CD14-positive monocyte (primary cell): ENCODE data around the gene SCYGR2. TPM values are rescaled to one million over a fixed set of nuclear protein-coding genes. Genes with fewer than 3 reads are reported as not detected.

Source experiments
- DNase-seq, 3 donors: peaks; one replicate each; pipeline ENCODE4 v3.0.0-alpha.2; 2011 to 2022
- H2AFZ ChIP-seq: 2 replicates; pipeline ENCODE4 v1.6.0; 2012; ENCODE audit warnings: mild to moderate bottlenecking, low read depth, low read length, inconsistent platforms; ENCODE audit not compliant: insufficient read depth, poor library complexity, severe bottlenecking
- H3K27ac ChIP-seq, 2 donors: 1 replicate in 1 of 2; 2 replicates in 1 of 2; pipeline ENCODE4 v1.5.1; 2012 to 2013; ENCODE audit warnings: low read length in 2 of 2, control low read depth in 1 of 2, inconsistent platforms in 1 of 2, low read depth in 1 of 2, mild to moderate bottlenecking in 1 of 2
- H3K27me3 ChIP-seq, 2 donors: one replicate each; pipeline versions ENCODE4 v1.6.0 to v1.6.1; 2011 to 2013; ENCODE audit warnings: low read length in 2 of 2; ENCODE audit not compliant: control insufficient read depth in 2 of 2, insufficient read depth in 2 of 2
- H3K36me3 ChIP-seq, 2 donors: replicated peaks in 1 of 2; 1 replicate in 1 of 2; 2 replicates in 1 of 2; pipeline versions ENCODE4 v1.5.1 to v1.6.1; 2012 to 2013; ENCODE audit warnings: low read length in 2 of 2, control low read depth in 1 of 2, inconsistent platforms in 1 of 2, mild to moderate bottlenecking in 1 of 2; ENCODE audit not compliant: insufficient read depth in 2 of 2, control insufficient read depth in 1 of 2
- H3K4me1 ChIP-seq, 2 donors: 1 replicate in 1 of 2; 2 replicates in 1 of 2; pipeline versions ENCODE4 v1.5.1 to v1.6.1; 2012 to 2013; ENCODE audit warnings: low read length in 2 of 2, control low read depth in 1 of 2, inconsistent platforms in 1 of 2, mild to moderate bottlenecking in 1 of 2, moderate library complexity in 1 of 2; ENCODE audit not compliant: insufficient read depth in 2 of 2, control insufficient read depth in 1 of 2
- H3K4me2 ChIP-seq: replicated peaks from 2 replicates; pipeline ENCODE3; 2012; ENCODE audit warnings: low read length, moderate library complexity, mild to moderate bottlenecking; ENCODE audit not compliant: poor library complexity, severe bottlenecking; ENCODE audit errors: extremely low read depth
- H3K4me3 ChIP-seq, 3 experiments: fragments of 200-600 bp in 1 of 3; sonication (generic) in 1 of 3; replicated peaks in 1 of 3; 1 replicate in 2 of 3; 2 replicates in 1 of 3; pipeline ENCODE4 v1.5.1; 2011 to 2013; ENCODE audit warnings: low read length in 3 of 3, mild to moderate bottlenecking in 3 of 3, control low read depth in 2 of 3, low read depth in 2 of 3, inconsistent platforms in 1 of 3, moderate library complexity in 1 of 3
- H3K79me2 ChIP-seq: 2 replicates; pipeline ENCODE4 v1.6.0; 2012; ENCODE audit warnings: mild to moderate bottlenecking, control low read depth, inconsistent platforms, low read length, moderate library complexity; ENCODE audit not compliant: insufficient read depth
- H3K9ac ChIP-seq: 2 replicates; pipeline ENCODE4 v1.6.0; 2017; ENCODE audit warnings: low read length, mild to moderate bottlenecking; ENCODE audit not compliant: insufficient read depth, poor library complexity, severe bottlenecking
- H3K9me3 ChIP-seq, 2 donors: replicated peaks in 1 of 2; 1 replicate in 1 of 2; 2 replicates in 1 of 2; pipeline versions ENCODE4 v1.5.1 to v1.6.1; 2012 to 2013; ENCODE audit warnings: low read length in 2 of 2, control low read depth in 1 of 2; ENCODE audit not compliant: control insufficient read depth in 1 of 2, insufficient read depth in 1 of 2
- H4K20me1 ChIP-seq: 2 replicates; pipeline ENCODE4 v1.6.0; 2012; ENCODE audit warnings: mild to moderate bottlenecking, low read length, control low read depth, moderate library complexity; ENCODE audit not compliant: insufficient read depth
- H3K27ac Mint-ChIP-seq, 7 donors: one replicate each; pipeline ENCODE4 v1.8.0; 2020; ENCODE audit warnings: mild to moderate bottlenecking in 7 of 7, mixed read lengths in 7 of 7, moderate library complexity in 6 of 7, inconsistent platforms in 2 of 7
- H3K27me3 Mint-ChIP-seq, 3 donors: one replicate each; pipeline ENCODE4 v1.8.0; 2021 to 2022; ENCODE audit warnings: low read depth in 3 of 3, mild to moderate bottlenecking in 3 of 3, mixed read lengths in 3 of 3, moderate library complexity in 3 of 3, inconsistent platforms in 1 of 3
- H3K36me3 Mint-ChIP-seq, 2 donors: one replicate each; pipeline ENCODE4 v1.8.0; 2020; ENCODE audit warnings: mixed read lengths in 2 of 2, inconsistent platforms in 1 of 2, mild to moderate bottlenecking in 1 of 2
- H3K4me1 Mint-ChIP-seq: one replicate; pipeline ENCODE4 v1.8.0; 2020; ENCODE audit warnings: mild to moderate bottlenecking, mixed read lengths
- H3K4me3 Mint-ChIP-seq, 2 donors: one replicate each; pipeline ENCODE4 v1.8.0; 2020; ENCODE audit warnings: mild to moderate bottlenecking in 2 of 2, mixed read lengths in 2 of 2, moderate library complexity in 1 of 2
- H3K9me3 Mint-ChIP-seq, 7 donors: one replicate each; pipeline ENCODE4 v1.8.0; 2020 to 2022; ENCODE audit warnings: mixed read lengths in 7 of 7, mild to moderate bottlenecking in 6 of 7, moderate library complexity in 6 of 7, inconsistent platforms in 2 of 7
- WGBS: methylation state at CpG from one replicate; pipeline ENCODE4 v1.1.5; 2013; ENCODE audit warnings: missing lambda C conversion rate; ENCODE audit not compliant: insufficient coverage; 5-methylcytosine and 5-hydroxymethylcytosine counted together
- intact Hi-C, 2 donors: fragments of 100-400 bp; cut with micrococcal nuclease; formaldehyde crosslinking; loops; one replicate each; pipeline versions ENCODE4 v1.15.0 to v1.15.1; 2023
- polyA plus RNA-seq, 3 donors: library from polyadenylated mRNA; depleted of rRNA in 1 of 3; unstranded in 2 of 3; stranded (reverse) in 1 of 3; fragments of 300-500 nt in 2 of 3; fragments of >200 nt in 1 of 3; fragmentation: Illumina TruSeq in 2 of 3; gene quantifications; 1 replicate in 2 of 3; 2 replicates in 1 of 3; pipeline ENCODE4 v1.2.3, GENCODE V29; 2012 to 2021
- TF ChIP-seq, protein P1 (sequence below): fragments of 200-600 bp; IDR thresholded peaks from one replicate; pipeline ENCODE4 v1.8.0; 2022; ENCODE audit warnings: antibody characterized with exemption, mild to moderate bottlenecking

The SCYGR2 gene
- polyA plus RNA-seq, 3 donors, result not detected

DNA sequence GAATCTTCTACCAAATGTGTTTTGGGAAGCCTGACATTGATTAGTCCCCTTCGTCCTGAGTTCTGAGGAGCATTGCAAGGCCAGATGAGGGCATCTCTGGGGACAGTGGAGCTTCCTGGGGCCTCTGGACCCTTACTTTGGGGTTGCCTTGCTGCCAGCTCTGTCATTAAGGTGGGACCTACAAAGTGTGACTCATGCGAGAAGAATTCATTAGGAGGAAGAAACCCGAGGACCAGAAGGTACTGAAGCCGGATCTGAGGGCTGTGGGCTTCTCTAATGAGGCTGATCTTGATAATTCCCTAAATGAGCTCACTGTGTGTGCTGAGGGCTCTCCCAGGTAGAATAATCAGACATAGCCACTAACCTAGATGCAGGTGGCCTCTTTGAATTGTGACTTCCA lies 695 bp upstream of the SCYGR2 start:
- TF ChIP-seq, protein P1, sequence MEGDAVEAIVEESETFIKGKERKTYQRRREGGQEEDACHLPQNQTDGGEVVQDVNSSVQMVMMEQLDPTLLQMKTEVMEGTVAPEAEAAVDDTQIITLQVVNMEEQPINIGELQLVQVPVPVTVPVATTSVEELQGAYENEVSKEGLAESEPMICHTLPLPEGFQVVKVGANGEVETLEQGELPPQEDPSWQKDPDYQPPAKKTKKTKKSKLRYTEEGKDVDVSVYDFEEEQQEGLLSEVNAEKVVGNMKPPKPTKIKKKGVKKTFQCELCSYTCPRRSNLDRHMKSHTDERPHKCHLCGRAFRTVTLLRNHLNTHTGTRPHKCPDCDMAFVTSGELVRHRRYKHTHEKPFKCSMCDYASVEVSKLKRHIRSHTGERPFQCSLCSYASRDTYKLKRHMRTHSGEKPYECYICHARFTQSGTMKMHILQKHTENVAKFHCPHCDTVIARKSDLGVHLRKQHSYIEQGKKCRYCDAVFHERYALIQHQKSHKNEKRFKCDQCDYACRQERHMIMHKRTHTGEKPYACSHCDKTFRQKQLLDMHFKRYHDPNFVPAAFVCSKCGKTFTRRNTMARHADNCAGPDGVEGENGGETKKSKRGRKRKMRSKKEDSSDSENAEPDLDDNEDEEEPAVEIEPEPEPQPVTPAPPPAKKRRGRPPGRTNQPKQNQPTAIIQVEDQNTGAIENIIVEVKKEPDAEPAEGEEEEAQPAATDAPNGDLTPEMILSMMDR, result no peak
- Mint-ChIP-seq H3K9me3 (peaks cover 0 to 2% (median 0%) of the 10 kb centered on the region in 7 donors), H3K27me3 (peaks cover 14 to 27% (median 21%) of the 10 kb centered on the region in 3 donors), H3K27ac (no peak overlapping the region), H3K4me1 (no peaks in the 10 kb centered on the region), H3K4me3 (no peak overlapping the region), H3K36me3 (no peaks in the 10 kb centered on the region)
- no peaks in the 10 kb centered on the region for H3K9me3 ChIP-seq
- H3K4me1 ChIP-seq, result no peaks in the 10 kb centered on the region
- 88% methylated on average over 1 of the region's 4 CpGs for WGBS
- H3K4me3 ChIP-seq, result no peak overlapping the region
- no peaks in the 10 kb centered on the region for H3K36me3 ChIP-seq
- H4K20me1 ChIP-seq, result no peaks in the 10 kb centered on the region
- H3K9ac ChIP-seq, result no peak overlapping the region
- no peak for DNase-seq
- no peak overlapping the region for H3K27ac ChIP-seq
- H3K27me3 ChIP-seq, result peaks cover 0 to 12% of the 10 kb centered on the region in 2 donors
- no peak overlapping the region for H3K4me2 ChIP-seq
- intact Hi-C loops, result no loop called here
- H2AFZ ChIP-seq, result no peak overlapping the region
- no peaks in the 10 kb centered on the region for H3K79me2 ChIP-seq

DNA sequence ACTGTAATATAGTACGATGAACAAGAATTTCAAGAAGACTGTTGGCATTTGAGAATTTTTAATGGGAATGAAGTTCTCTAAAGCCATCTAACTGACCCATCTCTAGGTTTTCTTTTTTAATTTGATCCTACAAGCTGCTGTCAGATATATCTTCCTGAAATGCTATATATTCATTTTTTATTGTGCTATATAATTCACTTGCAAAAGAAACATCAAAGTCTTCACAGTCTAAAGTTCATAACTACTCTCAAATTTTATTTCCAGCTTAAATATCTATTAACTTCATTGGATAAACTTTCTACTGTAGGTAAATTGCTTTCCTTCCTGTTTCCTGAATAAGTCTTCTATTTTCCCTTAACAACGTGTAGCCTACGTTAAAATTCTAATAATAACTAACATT lies 3.7 kb downstream of the SCYGR2 start:
- Histone ChIP-seq H3K36me3 (no peaks in the 10 kb centered on the region), H2AFZ (no peak overlapping the region), H3K9ac (no peak overlapping the region), H3K4me2 (no peak overlapping the region), H3K27me3 (peaks cover 9 to 11% of the 10 kb centered on the region in 2 donors), H3K79me2 (no peaks in the 10 kb centered on the region), H4K20me1 (no peaks in the 10 kb centered on the region), H3K9me3 (no peaks in the 10 kb centered on the region), H3K27ac (no peak overlapping the region), H3K4me3 (no peak overlapping the region), H3K4me1 (no peaks in the 10 kb centered on the region)
- intact Hi-C loops, result no loop called here
- Mint-ChIP-seq H3K36me3 (no peaks in the 10 kb centered on the region), H3K4me3 (no peak overlapping the region), H3K27ac (no peak overlapping the region), H3K9me3 (peaks cover 0 to 3% (median 0%) of the 10 kb centered on the region in 7 donors), H3K4me1 (no peaks in the 10 kb centered on the region), H3K27me3 (peaks cover 19 to 31% (median 21%) of the 10 kb centered on the region in 3 donors)
- TF ChIP-seq, protein P1, result no peak
- WGBS, result no CpG with 5 or more reads among the region's 3 CpGs
- DNase-seq, result no peak
